DOHH2 (cell line): Measurements from ENCODE around the gene PRRT1.

Source experiments
- CTCF ChIP-seq: fragments of 200-600 bp; sonication (generic); IDR thresholded peaks from one replicate; pipeline ENCODE4 v1.5.1; 2014; ENCODE audit warnings: antibody characterized with exemption, mild to moderate bottlenecking, low read depth, low read length; ENCODE audit not compliant: poor library complexity, severe bottlenecking
- EZH2phosphoT487 ChIP-seq: fragments of 200-600 bp; sonication (generic); IDR thresholded peaks from 2 replicates; pipeline ENCODE4 v1.6.1; 2017; ENCODE audit warnings: borderline replicate concordance, mild to moderate bottlenecking, antibody characterized with exemption, low read length, moderate library complexity, mixed read lengths

GRCh38 chr6:32123681-32124080 lies 28.1 kb downstream of the PRRT1 start:
- TF ChIP-seq CTCF (no peak), EZH2phosphoT487 (no peak)
